ENCODE measurements around the gene B3GNT2.

B3GNT2 gene

DNA sequence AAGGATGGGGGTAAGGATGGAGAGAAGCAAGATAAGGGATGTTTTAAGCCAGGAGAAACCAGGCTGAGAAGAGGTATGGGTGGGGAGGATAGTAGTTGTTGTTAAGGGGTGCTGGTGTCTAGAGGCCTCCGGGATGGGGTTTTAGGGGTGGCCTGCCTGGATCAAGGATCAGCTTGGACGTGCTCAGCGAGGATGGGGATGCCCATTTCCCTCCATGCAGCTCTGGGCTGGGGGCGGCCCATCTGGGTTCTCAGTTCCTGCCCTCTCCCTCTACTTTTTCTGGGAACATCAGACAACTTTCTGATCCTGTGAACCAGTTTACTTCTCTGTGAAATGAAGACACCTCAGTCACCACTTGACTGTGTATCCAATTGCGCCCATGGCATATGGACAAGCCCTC lies 10.1 kb downstream of the B3GNT2 start:
- no peak for DNase-seq

DNA sequence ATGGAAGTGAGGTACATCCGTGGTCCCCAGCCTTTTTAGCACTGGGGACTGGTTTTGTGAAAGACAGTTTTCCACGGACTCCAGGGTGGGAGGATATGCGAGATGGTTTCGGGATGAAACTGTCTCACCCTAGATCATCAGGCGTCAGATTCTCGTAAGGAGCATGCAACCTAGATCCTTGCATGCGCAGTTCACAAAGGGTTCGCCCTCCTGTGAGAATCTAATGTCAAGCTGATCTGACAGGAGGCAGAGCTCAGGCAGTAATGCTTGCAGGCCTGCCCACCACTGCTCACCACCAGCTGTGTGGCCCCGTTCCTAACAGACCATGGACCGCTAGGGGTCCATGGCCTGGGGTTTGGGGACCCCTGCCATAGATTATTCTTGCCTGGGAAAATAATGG lies 11.6 kb downstream of the B3GNT2 start:
- no peak for DNase-seq

DNA sequence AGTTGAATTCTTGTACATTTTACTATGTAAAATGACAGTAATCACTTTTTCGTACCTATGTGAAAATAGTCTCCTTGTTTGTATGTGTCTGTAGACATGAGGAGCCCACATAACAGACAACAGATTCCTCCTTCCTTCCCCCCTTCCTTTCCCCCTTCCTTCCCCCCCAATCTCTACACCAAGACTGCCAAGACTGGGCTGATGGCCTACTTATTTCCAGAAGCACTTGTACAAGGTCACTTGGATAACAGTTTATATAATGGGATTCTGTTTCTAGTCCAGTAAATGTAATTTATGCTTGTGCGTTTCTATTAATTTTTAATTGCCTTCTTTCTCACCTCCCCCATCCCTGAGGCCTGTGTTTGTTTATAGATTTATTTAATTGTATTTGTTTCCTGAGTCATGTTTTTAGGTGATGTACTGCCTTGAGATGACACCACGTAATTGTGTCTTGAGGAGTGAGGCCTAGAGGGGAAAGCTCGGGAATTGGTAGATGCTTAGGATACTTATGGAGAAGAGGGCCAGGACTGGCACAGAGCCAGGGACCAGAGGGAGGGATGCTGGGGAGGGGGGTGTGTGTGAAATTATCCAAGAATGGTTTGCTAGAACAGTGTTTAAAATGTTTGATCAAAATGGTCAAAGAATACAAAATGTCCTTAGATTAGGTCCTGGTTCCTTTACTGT lies 12.3 kb downstream of the B3GNT2 start:
- DNase-seq = no peak

GRCh38 chr2:62208758-62209114 lies 12.8 kb downstream of the B3GNT2 start:
- DNase-seq = no peak

GRCh38 chr2:62209427-62209991 lies 13.6 kb downstream of the B3GNT2 start:
- no peak for DNase-seq

DNA sequence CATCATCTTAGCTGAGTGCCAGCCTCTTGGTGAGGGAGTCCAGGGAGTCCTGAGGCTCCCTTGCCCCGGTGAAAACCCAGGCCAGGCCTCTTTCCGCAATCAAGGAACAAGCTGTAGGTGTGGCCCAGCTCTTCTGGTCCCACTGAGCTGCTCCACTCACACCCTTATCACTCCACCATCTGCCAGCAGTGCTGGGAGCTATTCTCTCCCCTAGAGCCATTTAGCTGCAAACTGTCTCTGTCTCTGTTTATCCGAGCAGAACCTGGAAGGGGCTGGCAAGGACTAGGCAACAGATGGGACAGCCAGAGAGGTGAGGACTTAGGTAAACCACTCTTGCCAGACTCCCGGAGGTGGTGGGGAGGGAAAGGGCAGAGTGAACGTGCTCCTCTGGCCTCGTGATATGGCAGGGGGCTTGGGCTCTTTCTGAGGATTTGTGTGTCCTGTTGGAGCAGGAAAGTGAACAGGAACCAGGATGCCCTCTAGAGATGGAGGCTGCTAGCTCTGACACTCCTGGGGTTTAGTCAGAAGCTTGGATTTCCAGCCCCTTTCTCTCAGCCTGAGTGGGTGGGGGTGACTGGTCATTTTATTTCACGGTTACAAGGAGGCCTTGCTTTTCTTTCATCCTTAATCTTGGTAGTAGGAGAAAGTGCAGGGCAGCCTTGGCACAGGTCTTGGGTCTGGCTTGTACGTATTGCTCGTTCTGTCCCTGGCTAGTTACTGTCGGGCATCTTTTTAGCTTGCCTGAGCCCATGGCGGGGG lies 19.6 kb downstream of the B3GNT2 start:
- DNase-seq = no peak

- DNase-seq = no peak
Observed at GRCh38 chr2:62216113-62216512, 20.2 kb downstream of the B3GNT2 start.

DNA sequence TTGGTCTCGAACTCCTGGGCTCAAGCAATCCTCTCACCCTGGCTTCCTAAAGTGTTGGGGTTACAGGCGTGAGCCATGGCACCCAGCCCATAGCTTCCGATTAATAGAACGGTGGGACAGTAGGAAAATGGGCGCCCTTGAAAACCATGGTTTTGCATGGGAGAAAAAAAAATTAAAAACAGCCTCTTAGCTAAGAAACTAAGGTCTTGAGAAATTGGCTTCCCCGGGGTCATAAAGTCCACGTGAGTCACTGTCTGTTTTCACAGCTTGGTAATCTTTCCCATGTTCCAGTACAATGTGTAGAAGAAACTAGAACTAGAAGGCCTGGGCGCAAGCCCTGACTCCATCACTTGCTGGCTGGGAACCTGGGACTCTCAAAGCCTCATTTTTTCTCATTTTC lies 20.7 kb downstream of the B3GNT2 start:
- no peak for DNase-seq

GRCh38 chr2:62217421-62217820 lies 21.5 kb downstream of the B3GNT2 start:
- DNase-seq = no peak

DNA sequence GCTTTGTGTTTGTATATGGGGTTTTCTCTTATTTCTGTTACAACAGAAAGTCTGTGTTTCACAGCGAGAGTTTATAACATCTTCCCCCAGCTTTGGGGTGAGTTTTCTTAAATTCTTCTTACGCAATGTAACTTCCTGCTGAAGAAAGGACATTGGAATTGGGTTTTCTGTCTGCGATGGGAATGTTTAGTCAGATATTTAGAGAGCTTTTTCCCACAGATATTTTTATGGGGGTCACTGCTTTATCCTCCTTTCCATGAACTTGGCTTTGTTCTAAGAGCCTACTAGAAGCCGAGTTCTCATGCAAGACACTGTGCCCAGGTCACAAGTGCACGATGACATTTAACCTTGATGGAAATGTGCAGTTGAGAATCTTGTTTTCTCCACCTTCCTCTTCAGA lies 22.1 kb downstream of the B3GNT2 start:
- no peak for DNase-seq

DNA sequence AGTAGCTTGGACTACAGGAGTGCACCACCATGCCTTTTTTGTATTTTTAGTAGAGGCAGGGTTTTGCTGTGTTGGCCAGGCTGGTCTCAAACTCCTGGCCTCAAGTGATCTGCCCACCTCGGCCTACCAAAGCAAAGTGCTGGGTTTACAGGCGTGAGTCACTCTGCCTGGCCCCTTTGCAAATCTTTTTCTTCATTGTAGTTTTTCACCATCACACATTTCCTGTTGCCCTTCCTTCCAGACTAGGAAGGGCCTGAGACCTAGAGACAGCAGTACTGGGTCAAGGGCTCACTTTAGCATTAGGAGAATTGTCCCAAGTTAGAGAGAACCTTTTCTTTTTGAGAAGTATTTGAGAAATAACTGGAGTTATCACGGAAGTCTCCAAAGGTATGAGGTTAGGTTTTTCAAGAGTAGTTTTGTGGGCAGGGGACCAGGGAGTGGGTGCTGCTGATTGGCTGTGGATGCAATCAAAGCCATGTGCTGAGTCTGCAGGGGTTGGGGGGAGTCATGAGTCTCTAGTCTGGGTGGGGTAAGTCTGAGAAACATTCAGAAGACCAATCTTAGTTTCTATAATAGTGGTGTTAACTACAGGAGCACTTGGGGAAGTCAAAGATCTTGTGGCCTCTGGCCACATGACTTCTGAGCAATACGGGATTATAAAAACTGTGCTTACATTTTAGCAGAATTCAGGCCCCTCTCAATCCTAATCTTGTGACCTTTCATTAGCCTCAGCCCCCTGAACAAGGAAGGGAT lies 23.7 kb downstream of the B3GNT2 start:
- no peak for DNase-seq

DNA sequence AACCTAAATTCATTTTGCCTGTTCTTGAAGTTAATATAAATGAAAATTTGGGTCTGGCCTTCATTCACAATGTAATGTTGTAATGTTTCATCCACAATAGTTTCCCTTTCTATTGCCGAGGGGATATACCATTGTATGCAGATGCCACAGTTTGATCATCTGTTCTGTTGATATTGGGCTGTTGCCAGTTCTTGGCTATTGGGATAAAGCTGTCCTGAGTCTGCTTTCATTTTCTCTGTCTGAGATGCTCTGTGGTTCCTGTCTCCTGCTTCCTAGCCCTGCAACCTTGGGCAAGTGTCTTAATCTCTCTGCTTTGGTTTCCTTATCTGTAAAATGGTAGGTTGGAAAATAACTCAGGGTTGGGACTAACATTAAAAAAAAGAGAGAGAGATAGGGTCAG lies 25.2 kb downstream of the B3GNT2 start:
- peak; percentile 0 for DNase-seq

- DNase-seq = no peak
Observed at GRCh38 chr2:62222171-62222570, 26.3 kb downstream of the B3GNT2 start.

DNA sequence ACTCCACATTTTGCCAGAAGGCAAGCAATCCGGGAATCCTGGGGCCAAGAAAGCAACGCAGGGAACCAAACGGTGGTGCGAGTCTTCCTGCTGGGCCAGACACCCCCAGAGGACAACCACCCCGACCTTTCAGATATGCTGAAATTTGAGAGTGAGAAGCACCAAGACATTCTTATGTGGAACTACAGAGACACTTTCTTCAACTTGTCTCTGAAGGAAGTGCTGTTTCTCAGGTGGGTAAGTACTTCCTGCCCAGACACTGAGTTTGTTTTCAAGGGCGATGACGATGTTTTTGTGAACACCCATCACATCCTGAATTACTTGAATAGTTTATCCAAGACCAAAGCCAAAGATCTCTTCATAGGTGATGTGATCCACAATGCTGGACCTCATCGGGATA lies 26.8 kb downstream of the B3GNT2 start:
- DNase-seq = no peak

GRCh38 chr2:62224976-62225375 lies 29.1 kb downstream of the B3GNT2 start:
- no peak for DNase-seq

DNA sequence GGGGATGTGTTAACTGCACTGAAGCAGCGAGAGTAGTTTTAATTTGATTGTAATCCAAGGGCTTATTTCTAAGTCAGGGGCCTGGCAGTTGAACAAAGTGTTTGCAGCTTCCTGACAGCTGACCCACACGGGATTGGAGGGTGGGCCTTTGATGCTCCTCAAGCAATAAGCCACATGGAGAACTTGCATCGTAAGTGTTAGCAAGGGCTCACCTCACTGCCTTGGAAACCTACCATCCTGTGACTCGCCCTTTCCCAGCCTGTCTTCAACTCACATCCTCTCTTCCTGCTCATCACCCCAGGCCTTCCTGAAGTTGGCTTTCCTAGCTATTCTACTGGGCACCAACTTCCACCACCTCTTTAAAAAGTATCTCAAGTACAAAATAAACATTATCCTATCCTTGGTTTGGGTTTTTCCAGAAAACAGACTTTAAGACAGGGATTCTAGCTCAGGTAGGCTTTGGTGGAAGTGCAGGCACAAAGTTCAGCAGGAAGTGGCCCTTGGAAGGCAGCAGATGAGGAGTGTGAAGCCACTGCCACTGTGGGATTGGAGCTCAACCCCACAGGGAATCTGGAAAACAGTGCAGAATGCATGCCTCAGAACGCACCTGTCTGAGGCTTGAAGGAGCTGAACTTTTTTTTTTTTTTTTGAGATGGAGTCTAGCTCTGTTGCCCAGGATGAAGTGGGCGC lies 31.6 kb downstream of the B3GNT2 start:
- DNase-seq = no peak

DNA sequence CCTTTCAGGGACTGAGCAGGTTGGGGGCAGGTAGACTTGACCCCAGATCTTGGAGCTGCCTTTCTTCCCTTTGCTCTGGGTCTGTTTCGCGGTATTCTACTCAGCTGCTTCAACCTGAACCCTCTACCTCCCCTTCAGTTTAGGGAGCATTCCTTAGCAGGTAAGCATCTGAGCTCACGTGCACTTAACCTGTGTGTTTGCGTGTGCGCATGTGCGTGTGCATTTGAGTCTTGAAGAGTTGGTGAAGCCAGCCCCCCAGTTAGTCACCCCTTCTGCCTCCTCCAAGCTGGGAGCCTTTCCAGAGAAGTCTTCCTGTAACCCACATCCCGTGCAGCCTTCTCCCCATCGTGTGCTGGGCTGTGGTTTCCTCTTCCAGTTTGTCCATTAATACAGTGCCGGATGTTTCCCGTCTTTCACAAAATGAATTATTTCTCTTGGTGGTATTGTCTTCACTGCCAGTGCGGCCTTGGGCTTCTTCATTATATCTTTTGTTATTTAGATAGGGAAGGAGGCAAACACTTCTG lies 33.2 kb downstream of the B3GNT2 start:
- no peak for DNase-seq

- DNase-seq = no peak
Observed at GRCh38 chr2:62231541-62231940, 35.6 kb downstream of the B3GNT2 start.

- no peak for DNase-seq
Observed at GRCh38 chr2:62234755-62235655, 39.1 kb downstream of the B3GNT2 start.

DNA sequence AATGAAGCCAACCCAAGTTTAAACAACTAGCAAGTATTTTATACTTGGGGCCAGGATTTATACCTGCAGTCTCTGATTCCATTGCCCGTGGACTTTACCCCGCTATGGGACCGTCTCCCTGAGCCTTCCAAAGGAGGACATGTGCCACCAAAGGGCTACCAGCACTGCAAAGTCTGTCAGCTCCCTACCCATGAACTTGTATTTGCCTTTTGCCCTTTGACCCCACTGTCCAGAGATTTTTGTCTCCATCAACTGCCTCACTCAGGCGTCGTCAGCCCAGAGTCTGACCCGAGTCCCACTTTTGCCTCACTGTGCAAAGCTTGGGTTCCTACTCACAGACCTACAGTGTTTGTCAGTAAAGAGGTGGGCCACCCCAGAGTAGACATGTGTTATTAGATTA lies 40.6 kb downstream of the B3GNT2 start:
- no peak for DNase-seq

GRCh38 chr2:62238236-62238635 lies 42.3 kb downstream of the B3GNT2 start:
- no peak for DNase-seq

GRCh38 chr2:62240546-62240945 lies 44.6 kb downstream of the B3GNT2 start:
- no peak for DNase-seq
